HG02943 (cell line): ENCODE data around the gene SLCO3A1.
"Not testable (repeated sequence)": the region's sequence is repeated elsewhere in the genome, so short reads cannot be mapped to it uniquely, and the experiment has no call there.

Experiments
- ATAC-seq: cut with Tn5 transposase; IDR thresholded peaks from one replicate; pipeline ENCODE4 v1.9.1; 2021; ENCODE audit warnings: mild to moderate bottlenecking, low read depth, moderate library complexity; ENCODE audit not compliant: unreplicated experiment

SLCO3A1 gene

GRCh38 chr15:92056875-92057274, 203.4 kb downstream of the SLCO3A1 start:
- ATAC-seq: no peak

GRCh38 chr15:92059036-92059970, 205.8 kb downstream of the SLCO3A1 start:
- no peak for ATAC-seq

GRCh38 chr15:92059971-92060311, 206.4 kb downstream of the SLCO3A1 start:
- not testable (repeated sequence) for ATAC-seq

- no peak for ATAC-seq
These were observed 208.1 kb downstream of the SLCO3A1 start for GRCh38 chr15:92061511-92062195.

- no peak for ATAC-seq
These were observed 209.0 kb downstream of the SLCO3A1 start for GRCh38 chr15:92062505-92062904.

GRCh38 chr15:92068121-92068520, 214.6 kb downstream of the SLCO3A1 start:
- ATAC-seq: no peak

GRCh38 chr15:92069308-92070250, 216.1 kb downstream of the SLCO3A1 start:
- ATAC-seq: no peak

- ATAC-seq: not testable (repeated sequence)
These were observed 216.7 kb downstream of the SLCO3A1 start for GRCh38 chr15:92070251-92070650.

- ATAC-seq: no peak
These were observed 217.6 kb downstream of the SLCO3A1 start for GRCh38 chr15:92071045-92071634.

- no peak for ATAC-seq
These were observed 219.7 kb downstream of the SLCO3A1 start for GRCh38 chr15:92073044-92073785.

- ATAC-seq: no peak
These were observed 220.6 kb downstream of the SLCO3A1 start for GRCh38 chr15:92074101-92074500.

- no peak for ATAC-seq
These were observed 221.1 kb downstream of the SLCO3A1 start for GRCh38 chr15:92074646-92075045.

GRCh38 chr15:92075764-92076163, 222.3 kb downstream of the SLCO3A1 start:
- no peak for ATAC-seq

- no peak for ATAC-seq
These were observed 223.0 kb downstream of the SLCO3A1 start for GRCh38 chr15:92076541-92076940.

- no peak for ATAC-seq
These were observed 224.0 kb downstream of the SLCO3A1 start for GRCh38 chr15:92077353-92078085.

GRCh38 chr15:92078270-92078669, 224.8 kb downstream of the SLCO3A1 start:
- ATAC-seq: no peak

GRCh38 chr15:92079047-92079446, 225.5 kb downstream of the SLCO3A1 start:
- no peak for ATAC-seq

GRCh38 chr15:92079647-92080255, 226.2 kb downstream of the SLCO3A1 start:
- ATAC-seq: no peak
